HepG2 (cell line): ENCODE data around the gene ALOX12. TPM values are rescaled to one million over a fixed set of nuclear protein-coding genes. Genes with fewer than 3 reads are reported as not detected.

Experiments
- ATAC-seq: fragments of 200-7000 bp; cut with Tn5 transposase; 3 replicates; pipeline ENCODE4 v1.9.1; 2020; ENCODE audit warnings: mild to moderate bottlenecking, moderate library complexity
- BruUV-seq: library from RNA; stranded (reverse); fragments of 400-500 nt; replicated peaks from 2 replicates; lab custom pipeline; 2021; lab: Mats Ljungman, UMichigan
- CTCF ChIA-PET: fragments of 300-600 bp; formaldehyde crosslinking; extraction: SDS; loops from one replicate; lab custom pipeline; 2021; ENCODE audit warnings: low total read pairs, inconsistent platforms, low intra/inter-chr PET ratio; lab: Yijun Ruan, JAX
- POLR2A ChIA-PET: fragments of 350-600 bp; sonication (Branson Sonifier 250); formaldehyde crosslinking; loops from one replicate; lab custom pipeline; 2020; ENCODE audit warnings: antibody characterized with exemption, inconsistent platforms; lab: Yijun Ruan, JAX
- DNase-seq: peaks from one replicate; pipeline ENCODE4 v3.0.0-alpha.2; 2015; ENCODE audit warnings: low spot score
- FAIRE-seq: peaks from 3 replicates; lab custom pipeline; 2011; peaks lifted over from hg19 to GRCh38; lab: Jason Lieb, UNC
- H2AFZ ChIP-seq: one replicate; pipeline ENCODE4 v1.6.1; 2011; ENCODE audit warnings: low read length, inconsistent platforms
- H3K27ac ChIP-seq: fragments of 300-600 bp; 3 replicates; pipeline ENCODE4 v1.8.0; 2011; ENCODE audit warnings: mixed run types, mild to moderate bottlenecking, mixed read lengths, low read length, inconsistent platforms; ENCODE audit not compliant: insufficient read depth; ENCODE audit errors: extremely low read length
- H3K27me3 ChIP-seq, 2 experiments: fragments of 200-600 bp in 1 of 2; 2 replicates in 1 of 2; 3 replicates in 1 of 2; pipeline versions ENCODE4 v1.6.0 to v1.8.0; 2011; ENCODE audit warnings: low read length in 2 of 2, mild to moderate bottlenecking in 2 of 2, moderate library complexity in 2 of 2, inconsistent platforms in 1 of 2; ENCODE audit not compliant: insufficient read depth in 2 of 2, control insufficient read depth in 1 of 2
- H3K36me3 ChIP-seq, 2 experiments: fragments of 200-600 bp in 1 of 2; replicated peaks in 1 of 2; 2 replicates in 1 of 2; 3 replicates in 1 of 2; pipeline versions ENCODE4 v1.5.1 to v1.8.0; 2011; ENCODE audit warnings: low read length in 2 of 2, inconsistent platforms in 1 of 2; ENCODE audit not compliant: insufficient read depth in 2 of 2, control insufficient read depth in 1 of 2
- H3K4me1 ChIP-seq: 2 replicates; pipeline ENCODE4 v1.5.1; 2012; ENCODE audit warnings: low read length, inconsistent platforms; ENCODE audit not compliant: insufficient read depth
- H3K4me2 ChIP-seq: 2 replicates; pipeline ENCODE4 v1.6.0; 2011; ENCODE audit warnings: low read depth, low read length, inconsistent platforms
- H3K4me3 ChIP-seq, 3 experiments: fragments of 200-600 bp in 1 of 3; sonication (generic), shearing (Covaris generic) in 1 of 3; replicated peaks in 1 of 3; 2 replicates each; pipeline ENCODE4 v1.5.1; 2011 to 2016; ENCODE audit warnings: low read length in 3 of 3, inconsistent platforms in 2 of 3, low read depth in 2 of 3, mild to moderate bottlenecking in 2 of 3, control low read depth in 1 of 3, mixed read lengths in 1 of 3; ENCODE audit not compliant: insufficient read depth in 1 of 3
- H3K79me2 ChIP-seq: one replicate; pipeline ENCODE4 v1.6.1; 2011; ENCODE audit warnings: low read length, inconsistent platforms; ENCODE audit not compliant: insufficient read depth
- H3K9ac ChIP-seq: 2 replicates; pipeline ENCODE4 v1.6.0; 2011; ENCODE audit warnings: mild to moderate bottlenecking, low read depth, low read length, inconsistent platforms; ENCODE audit not compliant: insufficient read depth
- H3K9me3 ChIP-seq: 2 replicates; pipeline ENCODE4 v1.5.1; 2012; ENCODE audit warnings: mild to moderate bottlenecking, low read length
- H4K20me1 ChIP-seq: 2 replicates; pipeline ENCODE4 v1.6.0; 2011; ENCODE audit warnings: inconsistent platforms, mild to moderate bottlenecking, low read length, moderate library complexity; ENCODE audit not compliant: insufficient read depth
- CENPX ChIP-seq: sonication (generic); formaldehyde crosslinking; IDR thresholded peaks from 2 replicates; pipeline ENCODE4 v1.9.0; 2021; ENCODE audit warnings: mild to moderate bottlenecking, missing genetic modification reagents, moderate library complexity
- FOSL1 ChIP-seq: sonication (generic); formaldehyde crosslinking; IDR thresholded peaks from 2 replicates; pipeline ENCODE4 v1.9.0; 2021; ENCODE audit warnings: missing genetic modification reagents, borderline replicate concordance
- HIVEP1 ChIP-seq: sonication (generic); formaldehyde crosslinking; IDR thresholded peaks from 2 replicates; pipeline ENCODE4 v1.4.0; 2020; ENCODE audit warnings: mild to moderate bottlenecking, missing genetic modification reagents
- KAT8 ChIP-seq: IDR thresholded peaks from 2 replicates; pipeline ENCODE4 v1.6.1; 2016; ENCODE audit warnings: missing genetic modification reagents, missing compliant biosample characterization
- NCOA2 ChIP-seq: sonication (generic); formaldehyde crosslinking; IDR thresholded peaks from 2 replicates; pipeline ENCODE4 v1.8.0; 2022; ENCODE audit warnings: inconsistent platforms
- NR1H2 ChIP-seq: sonication (generic); formaldehyde crosslinking; IDR thresholded peaks from 2 replicates; pipeline ENCODE4 v1.8.1; 2022; ENCODE audit warnings: low read depth, missing genetic modification reagents, borderline replicate concordance
- ZBTB14 ChIP-seq: sonication (generic); formaldehyde crosslinking; IDR thresholded peaks from 2 replicates; pipeline ENCODE4 v1.4.0; 2020; ENCODE audit warnings: missing genetic modification reagents
- ZNF577 ChIP-seq: sonication (generic); formaldehyde crosslinking; IDR thresholded peaks from 2 replicates; pipeline ENCODE4 v1.4.0; 2020; ENCODE audit warnings: mild to moderate bottlenecking, low read depth, missing genetic modification reagents, borderline replicate concordance
- WGBS: methylation state at CpG from one replicate; pipeline ENCODE4 v1.1.6; 2017; ENCODE audit warnings: low lambda C conversion rate; 5-methylcytosine and 5-hydroxymethylcytosine counted together
- in situ Hi-C: cut with HindIII; loops from 2 replicates; pipeline ENCODE4 v1.10.0; 2017; ENCODE audit warnings: low pct_unique_long_range_greater_than_20kb; ENCODE audit not compliant: extremely low pct_ligation_motif_present
- intact Hi-C: fragments of 100-400 bp; cut with micrococcal nuclease; formaldehyde crosslinking; loops from one replicate; pipeline ENCODE4 v1.10.0; 2022; ENCODE audit not compliant: unreplicated experiment
- polyA plus RNA-seq, 8 experiments: library from polyadenylated mRNA; depleted of rRNA in 3 of 8; stranded (reverse) in 7 of 8; unstranded in 1 of 8; fragments of >200 nt; fragmentation: Illumina TruSeq in 4 of 8; extraction: Trizol in 4 of 8; gene quantifications; 2 replicates each; pipeline versions ENCODE4 v1.2.1 to v1.2.3, GENCODE V29; 2011 to 2016; ENCODE audit warnings: low read depth in 4 of 8, missing spikeins in 1 of 8, mixed read lengths in 1 of 8; ENCODE audit not compliant: insufficient read depth in 1 of 8
- total RNA-seq, 5 experiments: library from RNA; depleted of rRNA; stranded (reverse); fragments of >200 nt; fragmentation: Illumina TruSeq; extraction: Trizol; gene quantifications; 2 replicates each; pipeline ENCODE4 v1.2.3, GENCODE V29; 2016; ENCODE audit warnings: low read depth in 1 of 5
- TF ChIP-seq, protein P1 (sequence below): sonication (generic); formaldehyde crosslinking; IDR thresholded peaks from 2 replicates; pipeline ENCODE4 v1.4.0; 2020; ENCODE audit warnings: missing genetic modification reagents, borderline replicate concordance

Gene ALOX12
- total and polyA plus RNA-seq, 2 of the 13 experiments (the other 11 are each of a cell fraction or from before 2014, with no cell fraction given), result not detected

GRCh38 chr17:7022781-7023571, 27.1 kb downstream of the ALOX12 start, which contains the start of gene BCL6B:
BCL6B (plus strand) TSS chr17:7023050; CDS start chr17:7023672, 622 bp downstream.
- DNase-seq, result no peak
- Histone ChIP-seq H3K9me3 (no peaks in the 10 kb centered on the region), H3K4me2 (peak within 1 kb of the TSS; percentile 100), H3K4me1 (peaks cover 62% of the 10 kb centered on the region), H2AFZ (peak within 1 kb of the TSS; percentile 79), H3K36me3 (no peaks in the 10 kb centered on the region), H4K20me1 (no peaks in the 10 kb centered on the region), H3K4me3 (peak within 1 kb of the TSS; percentile 58 to 73 (median 71)), H3K79me2 (no peaks in the 10 kb centered on the region), H3K27ac (no peak within 1 kb of the TSS), H3K27me3 (peaks cover 0 to 15% of the 10 kb centered on the region in 2 experiments; a peak in 4 of 5 replicates), H3K9ac (peak within 1 kb of the TSS; percentile 48)
- WGBS, result 77% methylated on average over 47 of the region's 47 CpGs
- intact Hi-C loops (loop anchor here (1.0 to 10.0 kb wide), 3 partner anchors 19 to 178 kb away; no protein-coding TSS in a partner anchor), in situ Hi-C loops (no loop called here)
- no peak for FAIRE-seq
- ChIA-PET CTCF (interaction anchor here (2.2 to 2.8 kb wide), 2 partner anchors 19 to 110 kb away, joined by 6 to 23 read pairs; no protein-coding TSS in a partner anchor), POLR2A (interaction anchor here (0.7 kb wide), 1 partner anchor 13 kb away, joined by 3 read pairs; the partner anchor contains the start of gene SLC16A13)
- no peak for ATAC-seq
- no TSS peak for BruUV-seq
- TF ChIP-seq ZNF577 (CRISPR knock-in tag), result no peak
- no peak for TF ChIP-seq KAT8 (CRISPR knock-in tag)
- no peak for TF ChIP-seq HIVEP1
- TF ChIP-seq CENPX (CRISPR knock-in tag), result no peak
- TF ChIP-seq ZBTB14 (CRISPR knock-in tag), result no peak
- TF ChIP-seq NCOA2 (CRISPR knock-in tag), result no peak
- no peak for TF ChIP-seq FOSL1 (CRISPR knock-in tag)
- TF ChIP-seq, protein P1, sequence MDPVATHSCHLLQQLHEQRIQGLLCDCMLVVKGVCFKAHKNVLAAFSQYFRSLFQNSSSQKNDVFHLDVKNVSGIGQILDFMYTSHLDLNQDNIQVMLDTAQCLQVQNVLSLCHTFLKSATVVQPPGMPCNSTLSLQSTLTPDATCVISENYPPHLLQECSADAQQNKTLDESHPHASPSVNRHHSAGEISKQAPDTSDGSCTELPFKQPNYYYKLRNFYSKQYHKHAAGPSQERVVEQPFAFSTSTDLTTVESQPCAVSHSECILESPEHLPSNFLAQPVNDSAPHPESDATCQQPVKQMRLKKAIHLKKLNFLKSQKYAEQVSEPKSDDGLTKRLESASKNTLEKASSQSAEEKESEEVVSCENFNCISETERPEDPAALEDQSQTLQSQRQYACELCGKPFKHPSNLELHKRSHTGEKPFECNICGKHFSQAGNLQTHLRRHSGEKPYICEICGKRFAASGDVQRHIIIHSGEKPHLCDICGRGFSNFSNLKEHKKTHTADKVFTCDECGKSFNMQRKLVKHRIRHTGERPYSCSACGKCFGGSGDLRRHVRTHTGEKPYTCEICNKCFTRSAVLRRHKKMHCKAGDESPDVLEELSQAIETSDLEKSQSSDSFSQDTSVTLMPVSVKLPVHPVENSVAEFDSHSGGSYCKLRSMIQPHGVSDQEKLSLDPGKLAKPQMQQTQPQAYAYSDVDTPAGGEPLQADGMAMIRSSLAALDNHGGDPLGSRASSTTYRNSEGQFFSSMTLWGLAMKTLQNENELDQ (CRISPR knock-in tag), result no peak
- no peak for TF ChIP-seq NR1H2
